GM19328 (cell line): ENCODE measurements around the gene TMEFF2.

Experiments
- ATAC-seq: cut with Tn5 transposase; IDR thresholded peaks from one replicate; pipeline ENCODE4 v1.9.1; 2021; ENCODE audit warnings: mild to moderate bottlenecking, moderate library complexity; ENCODE audit not compliant: unreplicated experiment

TMEFF2 gene

DNA sequence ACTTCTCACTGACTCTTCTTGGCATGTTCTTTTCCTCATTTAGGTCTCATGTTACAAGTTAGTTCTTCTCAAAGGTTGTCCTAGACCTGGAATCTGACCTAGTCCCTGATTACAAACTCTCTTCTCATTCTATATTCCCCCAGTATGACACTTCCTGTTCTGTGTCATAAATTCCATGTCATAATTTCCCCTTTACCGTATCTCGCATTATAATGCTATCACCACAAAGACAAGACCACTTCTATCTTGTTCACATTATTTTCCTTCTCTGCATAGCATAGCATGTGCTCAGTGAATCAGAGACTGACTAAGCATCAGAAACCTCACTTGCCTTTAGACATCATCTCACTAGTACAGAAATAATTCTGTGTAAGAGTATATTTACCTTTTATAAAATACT, 284.2 kb downstream of the TMEFF2 start:
- ATAC-seq, result no peak

GRCh38 chr2:191908874-191909273, 285.9 kb downstream of the TMEFF2 start:
- no peak for ATAC-seq

DNA sequence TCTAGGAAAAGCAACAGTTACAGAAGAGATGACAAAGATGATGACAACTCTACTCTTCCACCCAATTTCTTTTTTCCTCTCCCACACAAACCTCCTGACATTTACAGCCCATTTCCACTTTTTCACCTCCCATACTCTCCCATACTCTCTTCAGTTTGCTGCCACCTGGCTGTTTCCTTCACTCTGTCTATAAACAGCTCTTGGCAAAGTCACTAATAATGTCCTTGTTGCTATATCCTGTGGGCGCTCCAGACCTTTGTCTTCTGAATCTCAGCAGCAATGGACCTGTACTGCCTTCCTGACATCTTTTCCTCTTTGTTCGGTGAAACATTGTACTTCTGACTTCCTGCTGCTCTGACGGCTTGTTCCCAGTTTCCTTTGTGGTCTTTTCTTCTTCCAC, 287.2 kb downstream of the TMEFF2 start:
- no peak for ATAC-seq

GRCh38 chr2:191907091-191907490, 287.6 kb downstream of the TMEFF2 start:
- no peak for ATAC-seq

- no peak for ATAC-seq
Measured at GRCh38 chr2:191905336-191905735, 289.4 kb downstream of the TMEFF2 start.

- ATAC-seq, result no peak
Measured at GRCh38 chr2:191901031-191901430, 293.7 kb downstream of the TMEFF2 start.

DNA sequence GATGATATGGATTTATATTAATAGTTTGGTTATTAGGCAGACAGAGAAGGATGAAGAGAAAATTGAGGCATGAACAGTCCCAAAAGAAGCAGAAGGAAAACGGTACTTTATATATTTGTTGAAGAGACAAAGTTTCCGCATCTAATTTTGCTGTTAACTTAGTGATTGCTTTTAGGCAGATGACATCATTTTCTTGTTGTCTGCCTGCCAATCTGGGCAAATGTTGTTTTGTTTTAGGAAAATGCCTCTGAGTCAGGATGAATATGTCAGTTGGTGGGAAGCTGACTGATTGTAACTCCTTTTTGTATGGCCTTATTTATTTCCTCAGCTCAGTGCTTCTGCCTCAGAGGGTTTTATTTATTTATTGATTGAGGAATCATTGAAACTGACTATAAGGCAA, 295.3 kb downstream of the TMEFF2 start:
- ATAC-seq, result no peak
